WI38 (cell line): Measurements from ENCODE around the gene SGPP2.

Source experiments
- H3K4me3 ChIP-seq: 2 replicates; pipeline ENCODE4 v1.5.1; 2011; ENCODE audit warnings: low read depth, mild to moderate bottlenecking, control low read depth, low read length
- CTCF ChIP-seq: IDR thresholded peaks from 2 replicates; pipeline ENCODE4 v1.5.1; 2012; ENCODE audit warnings: low read depth, mild to moderate bottlenecking, control low read depth, low read length

Gene SGPP2

GRCh38 chr2:222485367-222486211 lies 61.2 kb downstream of the SGPP2 start:
- TF ChIP-seq CTCF: no peak
- H3K4me3 ChIP-seq: no peak overlapping the region

GRCh38 chr2:222490131-222490530 lies 65.8 kb downstream of the SGPP2 start:
- TF ChIP-seq CTCF: no peak
- no peak overlapping the region for H3K4me3 ChIP-seq

GRCh38 chr2:222492683-222493082 lies 68.3 kb downstream of the SGPP2 start:
- TF ChIP-seq CTCF: no peak
- no peak overlapping the region for H3K4me3 ChIP-seq

- TF ChIP-seq CTCF: no peak
- no peak overlapping the region for H3K4me3 ChIP-seq
These were observed 69.9 kb downstream of the SGPP2 start for GRCh38 chr2:222494104-222494739.

DNA sequence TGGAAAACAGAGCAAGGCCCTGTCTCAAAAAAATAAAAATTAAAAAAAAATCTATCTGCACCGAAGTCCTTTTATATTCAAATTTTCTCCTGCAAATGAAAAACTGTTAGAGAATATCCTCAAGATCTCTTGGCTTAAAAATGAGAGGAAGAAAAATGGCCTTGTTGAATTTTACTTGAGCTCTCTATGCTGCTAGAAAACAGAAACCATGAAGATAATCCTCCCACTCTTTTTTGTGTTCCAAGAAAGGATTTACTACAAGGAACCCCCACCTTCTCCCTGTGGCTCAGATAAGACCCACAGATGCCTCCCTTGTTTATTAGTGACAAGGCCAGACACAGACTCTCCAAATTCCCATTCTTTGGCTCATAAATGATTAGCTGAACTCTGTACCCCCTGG lies 71.0 kb downstream of the SGPP2 start:
- TF ChIP-seq CTCF: no peak
- no peak overlapping the region for H3K4me3 ChIP-seq

GRCh38 chr2:222499226-222499625 lies 74.9 kb downstream of the SGPP2 start:
- no peak for TF ChIP-seq CTCF
- no peak overlapping the region for H3K4me3 ChIP-seq

- H3K4me3 ChIP-seq: no peak overlapping the region
- no peak for TF ChIP-seq CTCF
These were observed 79.8 kb downstream of the SGPP2 start for GRCh38 chr2:222504191-222504590.
